Gastroesophageal sphincter (tissue), 4 donors: ENCODE data around the gene MTCL1. TPM values are rescaled to one million over a fixed set of nuclear protein-coding genes. Genes with fewer than 3 reads are reported as not detected.

Source experiments
- ATAC-seq: fragments of 150-250 bp; one replicate; pipeline ENCODE4 v1.9.1; 2016; ENCODE audit warnings: mild to moderate bottlenecking, moderate library complexity
- H3K27ac ChIP-seq, 4 donors: fragments of 200-600 bp; sonication (generic) in 3 of 4; 1 replicate in 3 of 4; 2 replicates in 1 of 4; pipeline ENCODE4 v1.5.1; 2016 to 2019
- H3K27me3 ChIP-seq: fragments of 200-600 bp; sonication (generic); one replicate; pipeline ENCODE4 v1.5.1; 2019
- H3K36me3 ChIP-seq, 2 donors: fragments of 200-600 bp; sonication (generic); one replicate each; pipeline ENCODE4 v1.5.1; 2019; ENCODE audit warnings: control low read depth in 1 of 2
- H3K4me1 ChIP-seq, 3 donors: fragments of 200-600 bp; sonication (generic); 1 replicate in 2 of 3; 2 replicates in 1 of 3; pipeline ENCODE4 v1.5.1; 2016 to 2019; ENCODE audit warnings: control low read depth in 2 of 3
- H3K4me3 ChIP-seq, 2 donors: fragments of 200-600 bp; sonication (generic); one replicate each; pipeline ENCODE4 v1.5.1; 2019; ENCODE audit warnings: mild to moderate bottlenecking in 1 of 2, moderate library complexity in 1 of 2
- H3K9me3 ChIP-seq, 3 donors: fragments of 200-600 bp; sonication (generic); one replicate each; pipeline ENCODE4 v1.5.1; 2017 to 2019; ENCODE audit warnings: control low read depth in 2 of 3
- EP300 ChIP-seq: sonication (generic); formaldehyde crosslinking; IDR thresholded peaks from one replicate; pipeline ENCODE4 v1.6.1; 2017; ENCODE audit warnings: antibody characterized with exemption, mild to moderate bottlenecking
- POLR2A ChIP-seq, 2 donors: fragments of 450-650 bp; IDR thresholded peaks; one replicate each; pipeline ENCODE4 v1.6.1; 2017; ENCODE audit warnings: antibody characterized with exemption in 2 of 2, mild to moderate bottlenecking in 2 of 2, moderate library complexity in 1 of 2
- POLR2AphosphoS5 ChIP-seq: sonication (generic); formaldehyde crosslinking; IDR thresholded peaks from one replicate; pipeline ENCODE4 v1.6.1; 2017; ENCODE audit warnings: antibody characterized with exemption
- WGBS, 2 donors: methylation state at CpG; one replicate each; pipeline ENCODE4 v1.1.5; 2018; ENCODE audit warnings: low coverage in 1 of 2; 5-methylcytosine and 5-hydroxymethylcytosine counted together
- total RNA-seq, 4 donors: library from RNA; depleted of rRNA; stranded (reverse); fragments of >200 nt; gene quantifications; one replicate each; pipeline ENCODE4 v1.1.0, GENCODE V29; 2016
- TF ChIP-seq, protein P1 (sequence below), 4 experiments: fragments of 200-600 bp in 2 of 4; fragments of 450-650 bp in 2 of 4; sonication (generic) in 1 of 4; IDR thresholded peaks; one replicate each; pipeline ENCODE4 v1.5.1; 2017 to 2019; ENCODE audit warnings: antibody characterized with exemption in 4 of 4, mild to moderate bottlenecking in 2 of 4, moderate library complexity in 2 of 4

MTCL1 gene
- total RNA-seq, 4 donors from 2014 or later, result 35.0 to 68.0 (median 51.4) TPM

DNA sequence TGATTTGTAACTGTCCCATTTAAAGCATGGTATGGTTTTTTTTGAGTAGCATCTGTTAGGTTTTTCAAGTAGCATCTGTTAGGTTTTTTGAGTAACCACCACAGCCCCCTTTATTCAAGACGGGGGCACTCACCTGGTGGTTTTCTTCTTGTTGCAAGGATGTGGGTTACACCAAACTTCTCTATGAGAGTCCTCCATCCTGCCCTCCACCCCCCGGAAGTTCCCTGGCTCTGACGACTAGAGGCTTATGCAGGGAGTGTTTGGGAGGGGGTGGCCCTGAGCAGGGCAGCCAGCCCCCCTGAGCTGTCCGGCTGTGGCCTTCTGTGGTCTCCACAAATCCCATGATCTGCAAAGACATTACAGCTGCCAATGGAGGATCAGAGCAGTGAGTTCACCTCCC, 39.3 kb downstream of the MTCL1 start:
- Histone ChIP-seq H3K27ac (no peak overlapping the region), H3K27me3 (no peaks in the 10 kb centered on the region), H3K36me3 (no peaks in the 10 kb centered on the region), H3K9me3 (no peaks in the 10 kb centered on the region), H3K4me1 (peaks cover 0 to 56% (median 6%) of the 10 kb centered on the region in 3 donors), H3K4me3 (no peak overlapping the region)
- ATAC-seq, result no peak
- WGBS, 2 donors, result 72% methylated on average over 4 of the region's 4 CpGs; no CpG with 5 or more reads in 1 of the 2 donors
- TF ChIP-seq, protein P1, sequence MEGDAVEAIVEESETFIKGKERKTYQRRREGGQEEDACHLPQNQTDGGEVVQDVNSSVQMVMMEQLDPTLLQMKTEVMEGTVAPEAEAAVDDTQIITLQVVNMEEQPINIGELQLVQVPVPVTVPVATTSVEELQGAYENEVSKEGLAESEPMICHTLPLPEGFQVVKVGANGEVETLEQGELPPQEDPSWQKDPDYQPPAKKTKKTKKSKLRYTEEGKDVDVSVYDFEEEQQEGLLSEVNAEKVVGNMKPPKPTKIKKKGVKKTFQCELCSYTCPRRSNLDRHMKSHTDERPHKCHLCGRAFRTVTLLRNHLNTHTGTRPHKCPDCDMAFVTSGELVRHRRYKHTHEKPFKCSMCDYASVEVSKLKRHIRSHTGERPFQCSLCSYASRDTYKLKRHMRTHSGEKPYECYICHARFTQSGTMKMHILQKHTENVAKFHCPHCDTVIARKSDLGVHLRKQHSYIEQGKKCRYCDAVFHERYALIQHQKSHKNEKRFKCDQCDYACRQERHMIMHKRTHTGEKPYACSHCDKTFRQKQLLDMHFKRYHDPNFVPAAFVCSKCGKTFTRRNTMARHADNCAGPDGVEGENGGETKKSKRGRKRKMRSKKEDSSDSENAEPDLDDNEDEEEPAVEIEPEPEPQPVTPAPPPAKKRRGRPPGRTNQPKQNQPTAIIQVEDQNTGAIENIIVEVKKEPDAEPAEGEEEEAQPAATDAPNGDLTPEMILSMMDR (IDR thresholded peaks at IDR 0.05), result no peak
- TF ChIP-seq POLR2A (IDR thresholded peaks at IDR 0.05) (no peak), POLR2AphosphoS5 (no peak), EP300 (no peak)

DNA sequence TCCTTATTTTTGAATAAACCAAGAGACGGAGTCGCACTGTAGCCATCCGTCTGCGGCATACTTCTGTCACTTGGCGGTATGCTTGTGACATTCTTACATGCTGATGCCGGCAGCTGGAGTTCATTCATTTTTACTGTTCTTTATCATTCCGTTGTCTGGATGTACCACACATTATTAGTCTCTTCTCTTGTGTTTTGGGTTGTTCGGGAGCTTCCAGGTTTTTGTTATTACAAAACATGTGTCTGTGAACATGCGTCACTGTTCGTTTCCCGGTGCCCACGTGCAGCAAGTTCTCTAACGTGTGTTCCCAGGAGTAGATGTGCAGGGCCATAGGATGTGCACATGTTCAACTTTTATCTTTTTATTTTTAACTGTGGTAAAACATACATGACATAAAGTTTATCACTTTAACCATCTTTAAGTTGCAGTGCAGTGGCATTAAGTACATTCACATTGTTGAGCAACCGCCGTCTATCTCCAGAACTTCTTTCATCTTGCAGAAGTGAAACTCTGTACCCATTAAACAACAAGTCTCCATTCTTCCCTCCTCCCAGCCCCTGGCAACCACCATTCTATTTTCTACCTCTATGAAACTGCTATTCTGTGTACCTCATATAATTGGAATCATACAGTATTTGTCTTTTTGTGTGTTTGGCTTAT, 40.1 kb downstream of the MTCL1 start:
- 81 to 87% methylated on average over 10 to 15 of the region's 15 CpGs for WGBS, 2 donors
- H3K4me1 ChIP-seq, result peaks cover 2 to 64% (median 6%) of the 10 kb centered on the region in 3 donors
- no peak for ATAC-seq
- no peaks in the 10 kb centered on the region for H3K36me3 ChIP-seq
- TF ChIP-seq POLR2A (IDR thresholded peaks at IDR 0.05) (no peak), EP300 (no peak), POLR2AphosphoS5 (no peak)
- TF ChIP-seq, protein P1 (IDR thresholded peaks at IDR 0.05), result no peak
- H3K27me3 ChIP-seq, result no peaks in the 10 kb centered on the region
- no peak overlapping the region for H3K4me3 ChIP-seq
- no peak overlapping the region for H3K27ac ChIP-seq
- no peaks in the 10 kb centered on the region for H3K9me3 ChIP-seq

DNA sequence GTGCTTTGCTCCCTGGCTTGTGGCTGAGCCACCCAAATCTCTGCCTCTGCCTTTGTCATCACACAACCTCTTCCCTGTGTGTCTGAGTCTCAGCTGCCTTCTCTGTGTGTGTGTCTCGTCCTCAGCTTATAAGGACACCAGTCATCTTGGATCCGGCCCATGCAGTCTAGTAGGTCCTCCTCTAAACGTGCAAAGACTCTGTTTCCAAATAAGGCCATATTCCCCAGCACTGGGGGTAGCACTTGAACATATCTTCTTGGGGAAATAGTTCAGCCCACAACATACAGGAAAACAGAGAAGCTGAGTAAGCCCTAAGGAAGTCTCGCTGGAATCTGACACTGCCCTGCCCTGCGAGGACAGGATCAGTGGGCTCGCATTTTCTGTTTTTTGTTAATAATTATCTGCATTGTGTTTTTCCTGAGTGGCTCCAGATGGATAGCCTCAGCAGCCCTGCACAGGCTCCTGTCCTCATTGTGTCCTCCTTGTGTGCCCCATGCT, 42.1 kb downstream of the MTCL1 start:
- Histone ChIP-seq H3K27me3 (no peaks in the 10 kb centered on the region), H3K4me3 (no peak overlapping the region), H3K4me1 (peaks cover 0 to 66% (median 4%) of the 10 kb centered on the region in 3 donors), H3K27ac (peak overlapping the region in 2 of 4 donors; percentile 58 to 59), H3K9me3 (no peaks in the 10 kb centered on the region), H3K36me3 (no peaks in the 10 kb centered on the region)
- no peak for ATAC-seq
- WGBS, 2 donors, result 47 to 51% methylated on average over 3 to 5 of the region's 6 CpGs
- TF ChIP-seq, protein P1 (IDR thresholded peaks at IDR 0.05), result no peak
- TF ChIP-seq POLR2AphosphoS5 (no peak), POLR2A (IDR thresholded peaks at IDR 0.05) (no peak)

DNA sequence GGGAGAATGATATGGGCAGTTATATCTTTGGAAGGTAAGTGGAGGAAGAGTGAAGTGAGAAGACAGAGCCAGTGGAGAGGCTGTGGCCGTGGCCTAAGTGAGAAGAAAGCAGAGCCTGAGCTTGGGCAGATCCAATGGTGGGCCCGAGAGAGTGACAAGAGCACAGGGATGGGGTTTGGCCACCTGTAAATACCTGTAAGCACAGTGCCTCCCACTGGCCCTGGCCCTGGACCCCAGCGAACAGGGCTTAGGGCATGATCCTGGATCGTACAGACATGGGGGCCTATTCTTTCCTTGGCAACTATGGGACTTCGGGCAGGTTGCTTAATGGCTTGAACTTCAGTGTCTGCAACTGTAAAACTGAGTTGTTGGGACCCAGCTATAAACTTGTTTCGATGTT, 44.1 kb downstream of the MTCL1 start:
- 92 to 93% methylated on average over 6 of the region's 6 CpGs for WGBS, 2 donors

More for the DNA sequence above, 44.1 kb downstream of the MTCL1 start:
- peak overlapping the region in 3 of 4 donors; percentile 58 to 84 (median 81) for H3K27ac ChIP-seq
- peaks cover 0 to 72% (median 4%) of the 10 kb centered on the region in 3 donors for H3K4me1 ChIP-seq
- no peak for ATAC-seq
- no peaks in the 10 kb centered on the region for H3K27me3 ChIP-seq
- no peaks in the 10 kb centered on the region for H3K36me3 ChIP-seq
- no peak overlapping the region for H3K4me3 ChIP-seq
- no peaks in the 10 kb centered on the region for H3K9me3 ChIP-seq
- TF ChIP-seq EP300, result no peak
- TF ChIP-seq, protein P1 (IDR thresholded peaks at IDR 0.05), result no peak
- no peak for TF ChIP-seq POLR2AphosphoS5
- no peak for TF ChIP-seq POLR2A (IDR thresholded peaks at IDR 0.05)
